ENCODE measurements around the gene C14orf39.
"Not testable (repeated sequence)": the region's sequence is repeated elsewhere in the genome, so short reads cannot be mapped to it uniquely, and the experiment has no call there.

Gene C14orf39

DNA sequence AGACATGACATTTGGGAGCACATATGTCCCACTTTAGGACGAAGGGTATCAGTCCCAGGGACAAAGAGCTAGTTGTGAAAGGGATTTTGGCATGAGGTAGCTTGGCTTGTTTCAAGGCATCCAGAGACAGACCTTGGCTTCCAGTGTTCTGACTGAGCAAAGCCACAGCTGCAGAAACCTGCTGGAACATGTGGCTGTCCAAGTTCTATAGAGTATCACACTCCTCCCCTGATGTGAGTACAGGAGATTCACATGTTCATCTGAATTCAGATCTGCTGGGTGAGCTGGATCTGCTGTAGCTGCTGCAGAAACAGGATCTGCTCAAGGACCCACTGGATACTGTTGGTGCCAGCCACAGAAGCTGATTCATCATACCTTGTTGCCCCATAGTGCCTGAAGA lies 10.1 kb upstream of the C14orf39 start:
- in situ Hi-C loops (cut with MboI; ENCODE audit: low sequenced_read_pairs) = no loop called here

DNA sequence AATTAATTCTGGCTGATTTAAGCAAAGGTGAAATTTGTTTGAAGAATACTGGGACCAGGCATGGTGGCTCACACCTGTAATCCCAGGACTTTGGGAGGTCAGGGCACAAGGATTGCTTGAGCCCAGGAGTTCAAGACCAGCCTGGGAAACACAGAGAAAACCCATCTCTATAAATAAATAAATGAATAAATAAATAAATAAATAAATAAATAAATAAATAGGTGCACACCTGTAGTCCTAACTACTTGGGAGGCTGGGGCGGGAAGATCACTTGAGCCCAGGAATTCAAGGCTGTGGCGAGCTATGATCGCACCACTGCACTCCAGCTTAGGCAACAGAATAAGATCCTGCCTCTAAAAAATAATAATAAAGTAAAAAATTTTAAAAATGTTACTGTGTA lies 4.4 kb upstream of the C14orf39 start:
- in situ Hi-C loops (cut with MboI; ENCODE audit: low sequenced_read_pairs) = no loop called here

DNA sequence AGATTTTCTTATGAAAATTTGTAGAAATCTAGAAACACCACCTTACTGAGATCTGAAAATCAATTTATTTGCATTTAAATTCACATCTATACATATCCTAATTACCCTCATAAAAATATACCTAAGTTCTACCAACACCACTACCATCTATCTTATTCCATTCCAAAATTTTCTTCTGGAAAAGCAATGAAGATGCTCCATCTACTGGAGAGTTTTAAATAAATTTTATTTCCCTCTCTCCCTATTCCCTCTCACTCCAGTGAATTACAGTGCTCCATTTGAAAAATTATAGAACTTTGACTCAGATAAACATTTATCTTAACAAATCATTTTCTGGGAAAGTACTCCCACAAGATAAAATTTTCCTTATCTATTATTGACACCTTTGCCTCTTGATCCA lies 2.3 kb upstream of the C14orf39 start:
- in situ Hi-C loops (cut with MboI; ENCODE audit: low sequenced_read_pairs) = no loop called here

DNA sequence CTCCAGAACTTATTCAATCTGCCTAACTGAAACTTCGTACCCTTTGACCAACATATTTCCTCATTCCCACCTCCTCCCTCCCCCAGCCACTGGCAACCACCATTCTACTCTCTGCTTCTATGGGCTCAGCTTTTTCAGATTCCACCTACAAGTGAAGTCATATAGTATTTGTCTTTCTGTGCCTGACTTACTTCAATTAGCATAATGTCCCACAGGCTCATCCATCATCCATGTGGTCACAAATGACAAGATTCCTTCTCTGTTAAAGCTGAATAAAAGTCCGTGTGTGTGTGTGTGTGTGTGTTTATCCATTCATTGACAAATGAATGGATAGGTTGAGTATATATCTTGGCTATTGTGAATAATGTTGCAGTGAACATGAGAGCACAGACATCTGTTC lies 1.3 kb upstream of the C14orf39 start:
- in situ Hi-C loops (cut with MboI; ENCODE audit: low sequenced_read_pairs) = no loop called here

DNA sequence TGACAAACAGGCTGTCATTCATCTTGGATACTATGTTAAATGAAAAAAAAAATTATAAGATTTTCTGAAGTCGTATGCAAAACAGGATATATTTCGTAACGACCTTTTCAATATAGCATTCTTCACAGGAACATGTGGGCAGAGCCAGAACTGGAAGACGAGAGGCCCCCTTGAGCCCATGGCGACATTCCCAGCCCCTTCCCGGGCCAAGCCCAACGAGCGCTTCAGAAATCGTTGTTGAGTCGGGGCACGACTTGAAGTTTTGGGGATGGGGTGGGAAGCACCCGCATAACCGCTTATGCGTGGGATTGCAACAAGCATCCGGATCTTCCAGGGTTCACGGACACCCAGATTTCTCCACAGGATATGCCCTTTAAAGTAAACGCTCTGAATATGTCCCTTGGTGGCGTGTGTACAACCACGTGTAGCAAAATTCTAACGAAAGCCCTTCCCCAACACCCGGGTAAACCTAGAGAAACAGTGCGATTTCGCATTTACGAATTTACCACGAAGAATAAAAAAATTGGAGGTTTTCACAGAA lies 736 bp downstream of the C14orf39 start:
- in situ Hi-C loops (cut with MboI; ENCODE audit: low sequenced_read_pairs) = no loop called here

DNA sequence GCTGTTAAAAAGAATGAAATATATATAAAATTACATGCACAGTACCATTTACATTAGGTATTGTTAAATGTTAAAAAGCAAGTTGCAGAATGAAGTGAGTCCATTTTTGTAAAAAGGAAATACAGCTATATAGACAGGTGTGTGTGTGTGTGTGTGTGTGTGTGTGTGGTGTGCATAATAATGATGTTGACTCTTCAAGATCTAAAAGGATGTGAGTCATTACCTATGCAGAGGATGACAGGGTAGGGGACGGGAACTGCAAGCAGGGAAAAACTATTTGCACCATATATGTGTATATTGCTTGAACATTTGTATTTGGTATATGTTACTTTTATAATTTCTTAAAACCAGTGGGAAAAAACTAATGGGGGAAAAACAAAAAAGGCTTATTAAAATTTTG lies 3.1 kb downstream of the C14orf39 start:
- in situ Hi-C loops (cut with MboI; ENCODE audit: low sequenced_read_pairs) = no loop called here

DNA sequence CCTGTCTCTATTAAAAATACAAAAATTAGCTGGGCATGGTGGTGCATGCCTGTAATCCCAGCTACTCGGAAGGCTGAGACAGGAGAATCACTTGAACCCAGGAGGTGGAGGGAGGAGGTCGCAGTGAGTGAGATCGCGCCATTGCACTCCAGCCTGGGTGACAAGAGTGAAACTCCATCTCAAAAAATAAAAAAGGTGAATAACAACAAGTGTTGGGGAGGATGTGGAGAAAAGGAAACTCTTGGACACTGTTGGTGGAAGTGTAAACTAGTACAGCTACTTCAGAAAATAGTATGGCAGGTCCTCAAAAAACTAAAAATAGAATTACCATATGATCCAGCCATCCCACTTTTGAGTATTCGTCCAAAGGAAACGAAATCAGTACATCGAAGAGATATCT lies 5.6 kb downstream of the C14orf39 start:
- in situ Hi-C loops (cut with MboI; ENCODE audit: low sequenced_read_pairs) = not testable (repeated sequence)

DNA sequence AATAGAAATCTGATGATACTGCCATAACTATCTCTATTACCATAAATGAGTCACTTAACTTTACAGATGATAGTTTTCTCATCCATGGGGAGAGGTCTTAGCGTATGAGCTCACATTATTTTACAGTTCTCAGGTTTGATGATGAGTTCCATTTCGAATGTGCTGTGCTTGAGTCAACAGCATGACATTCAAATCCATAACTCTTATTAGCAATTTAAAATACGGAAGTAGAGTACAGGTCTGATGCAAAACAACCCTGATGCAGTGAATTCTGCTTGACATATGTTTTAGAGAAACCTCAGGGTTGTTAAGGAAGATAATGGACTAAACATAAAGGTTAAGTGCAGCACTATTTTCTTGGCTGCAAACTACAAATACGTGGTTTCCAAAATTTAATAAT lies 30.0 kb downstream of the C14orf39 start:
- in situ Hi-C loops (cut with MboI; ENCODE audit: low sequenced_read_pairs) = no loop called here

DNA sequence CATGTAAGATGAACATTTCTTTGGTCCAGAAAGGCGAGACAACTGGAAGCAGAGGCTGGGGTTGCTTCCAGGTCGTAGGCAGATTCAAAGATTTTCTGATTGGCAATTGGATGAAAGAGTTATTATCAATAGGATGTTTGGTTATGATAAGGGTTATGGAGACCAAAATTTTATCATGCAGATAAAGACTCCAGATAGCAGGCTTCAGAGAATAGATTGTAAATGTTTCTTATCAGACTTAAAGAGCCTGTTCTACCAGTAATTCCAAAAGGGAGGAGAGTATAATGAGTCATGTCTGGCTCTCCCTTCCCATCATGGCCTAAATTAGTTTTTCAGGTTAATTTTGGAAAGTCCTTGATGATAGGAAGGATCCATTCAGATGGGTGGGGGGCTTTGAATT lies 55.6 kb downstream of the C14orf39 start:
- in situ Hi-C loops (cut with MboI; ENCODE audit: low sequenced_read_pairs) = no loop called here

DNA sequence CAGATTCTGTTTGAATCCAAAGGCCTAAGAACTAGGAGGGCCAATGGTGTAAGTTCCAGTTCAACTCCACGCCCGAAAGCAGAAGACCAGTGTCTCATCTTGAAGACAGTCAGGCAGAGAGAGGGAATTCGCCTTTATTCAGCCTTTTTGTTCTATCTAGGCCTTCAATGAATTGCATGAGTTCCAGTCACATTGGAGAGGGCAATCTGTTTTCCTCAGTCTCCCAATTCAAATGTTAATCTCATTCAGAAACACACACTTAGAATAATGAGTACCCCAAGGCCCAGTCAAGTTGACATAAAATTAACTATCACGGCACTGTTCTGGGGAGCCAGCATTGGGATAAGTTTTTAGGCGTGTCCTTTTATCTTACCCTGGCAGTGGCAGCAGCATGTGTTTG lies 65.8 kb downstream of the C14orf39 start:
- in situ Hi-C loops (cut with MboI; ENCODE audit: low sequenced_read_pairs) = no loop called here

DNA sequence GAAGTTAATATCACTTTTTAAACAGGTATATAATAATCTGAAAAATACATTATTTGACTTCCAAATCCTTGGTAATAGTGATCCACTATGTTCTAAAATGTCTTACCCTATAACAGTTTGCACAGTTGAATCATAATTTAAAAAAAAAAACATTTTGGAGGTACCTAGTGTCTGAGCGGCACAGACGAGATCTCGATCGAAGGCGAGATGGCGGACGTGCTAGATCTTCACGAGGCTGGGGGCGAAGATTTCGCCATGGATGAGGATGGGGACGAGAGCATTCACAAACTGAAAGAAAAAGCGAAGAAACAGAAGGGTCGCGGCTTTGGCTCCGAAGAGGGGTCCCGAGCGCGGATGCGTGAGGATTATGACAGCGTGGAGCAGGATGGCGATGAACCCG lies 88.3 kb downstream of the C14orf39 start:
- in situ Hi-C loops (cut with MboI; ENCODE audit: low sequenced_read_pairs) = not testable (repeated sequence)

DNA sequence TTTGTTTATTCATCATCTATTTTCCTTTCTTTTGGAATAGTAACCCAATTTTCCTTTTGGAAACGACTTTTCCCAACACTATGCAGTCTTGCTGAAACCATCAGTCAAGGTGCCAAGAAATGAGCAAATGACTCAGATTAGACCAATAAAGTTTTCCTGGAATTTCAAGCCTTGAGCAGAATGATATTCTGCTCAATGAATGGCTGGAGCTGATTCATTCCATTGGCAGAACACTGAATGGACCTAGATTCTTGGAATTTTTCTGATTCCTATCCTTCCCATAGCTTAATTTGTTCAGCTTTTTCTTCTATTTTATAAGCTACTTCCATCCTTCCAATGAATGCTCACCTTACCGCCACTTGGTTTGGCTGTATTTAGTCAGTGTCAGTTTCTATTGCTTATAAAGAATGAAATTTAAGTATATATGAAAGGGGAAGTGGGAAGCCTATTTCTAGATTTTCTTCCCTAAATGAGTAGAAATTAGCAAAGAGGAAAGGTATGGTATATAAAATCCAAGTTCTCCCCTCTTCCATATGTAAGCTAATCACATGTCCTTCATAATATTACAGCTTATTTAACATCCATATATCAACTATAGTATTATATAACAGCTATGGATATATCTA lies 89.0 kb downstream of the C14orf39 start:
- in situ Hi-C loops (cut with MboI; ENCODE audit: low sequenced_read_pairs) = no loop called here

Data from HL-60/S4 treated with phorbol 12-myristate 13-acetate at 8.2 ng/mL for 4 days and 3 days (cell line).